ENCODE measurements around the gene ITPK1. TPM values are rescaled to one million over a fixed set of nuclear protein-coding genes. Genes with fewer than 3 reads are reported as not detected.
A peak's percentile ranks its signal among the peaks of the same experiment; 100 is the strongest.
"Not testable (repeated sequence)": the region's sequence is repeated elsewhere in the genome, so short reads cannot be mapped to it uniquely, and the experiment has no call there.

The ITPK1 gene
- 18.8 and 24.0 TPM in 2 replicates for total RNA-seq (2014; rRNA removed; shearing (Covaris generic))

DNA sequence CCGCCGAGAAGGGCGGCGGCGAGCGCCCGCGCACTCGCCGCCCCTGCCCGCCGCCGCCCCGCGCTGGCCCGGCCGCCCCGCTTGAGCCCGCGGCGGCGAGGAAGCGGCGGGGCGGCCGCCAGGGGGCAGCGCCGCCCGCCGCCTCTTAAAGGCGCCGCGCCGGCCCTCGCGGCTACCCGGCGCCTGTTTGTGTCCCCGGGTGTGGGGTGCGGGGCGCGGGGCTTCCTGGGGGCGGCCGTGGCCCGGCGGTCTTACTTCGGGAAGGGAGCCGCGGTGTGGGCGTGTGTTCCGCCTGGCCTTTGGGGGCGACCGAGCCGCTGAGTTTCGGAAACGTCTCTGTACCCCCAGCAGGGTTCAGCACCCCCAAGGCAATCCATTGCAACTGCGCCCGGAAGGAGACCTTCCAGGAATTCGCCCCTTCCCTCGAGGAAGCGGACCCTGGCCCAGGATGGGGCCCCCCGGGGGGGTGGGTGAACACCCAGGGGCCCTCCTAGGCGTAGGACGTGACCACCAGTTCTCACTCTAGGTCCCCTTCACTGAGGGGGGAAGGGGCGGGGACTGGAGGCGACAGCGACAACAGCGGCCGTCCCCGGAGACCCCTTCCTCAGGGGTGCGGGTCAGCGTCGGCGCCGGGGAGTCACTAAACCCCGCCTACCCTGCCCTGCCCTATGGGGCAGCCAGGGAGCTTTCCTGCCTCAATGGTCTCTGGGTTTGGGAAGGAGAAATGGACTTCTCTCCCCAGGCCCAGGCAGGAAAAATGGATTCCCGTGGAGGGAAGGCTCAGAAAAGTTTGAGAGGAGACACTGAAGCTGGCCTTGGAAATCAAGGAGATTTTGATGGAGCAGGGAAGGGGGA, at the start of gene ITPK1:
TSS of gene ITPK1 (minus strand) at position 105 of the 855 bp plus-strand sequence. CDS start 762 bp downstream, outside the sequence.
- DNase-seq (ENCODE audit: low spot score): no peak

DNA sequence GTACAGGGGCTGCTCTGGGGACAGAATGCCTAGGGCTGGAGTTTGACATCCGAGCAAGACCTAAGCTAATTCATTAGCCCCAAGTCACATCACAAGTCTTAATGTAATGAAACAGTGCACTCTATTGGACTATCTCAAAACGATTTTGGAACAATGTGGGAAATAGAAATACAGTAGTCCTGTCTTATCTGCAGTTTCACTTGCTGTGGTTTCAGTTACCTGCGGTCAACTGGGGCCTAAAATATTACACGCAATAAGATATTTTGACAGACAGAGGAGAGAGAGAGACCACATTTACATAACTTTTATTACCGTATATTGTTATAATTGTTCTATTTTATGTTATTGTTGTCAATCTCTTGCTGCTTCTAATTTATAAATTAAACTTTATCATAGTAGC, 47.8 kb upstream of the ITPK1 start:
- DNase-seq (ENCODE audit: low spot score): no peak

DNA sequence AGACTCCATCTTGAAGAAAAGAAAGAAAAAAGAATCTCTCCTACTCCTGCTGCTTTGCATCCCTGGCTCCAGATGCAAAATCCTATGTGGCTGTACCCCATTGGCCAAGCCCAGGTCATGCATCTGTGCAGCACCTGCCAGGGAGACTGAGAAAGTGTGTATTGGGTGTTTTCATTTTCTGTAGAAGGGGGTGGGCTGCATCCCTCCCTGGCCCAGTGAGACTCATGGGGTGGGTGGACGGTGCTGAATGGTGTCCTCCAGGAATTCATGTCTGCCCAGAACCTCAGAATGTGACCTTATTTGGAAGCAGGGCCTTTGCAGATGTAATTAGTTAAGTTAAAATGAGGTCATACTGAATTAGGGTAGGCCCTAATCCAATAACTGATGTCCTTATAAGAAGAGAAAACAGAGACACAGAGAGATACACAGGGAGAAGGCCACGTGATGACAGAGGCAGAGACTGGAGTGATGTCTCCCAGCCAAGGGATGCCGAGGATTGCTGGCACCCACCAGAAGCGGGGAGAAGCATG, 45.8 kb upstream of the ITPK1 start:
- DNase-seq (ENCODE audit: low spot score): no peak

DNA sequence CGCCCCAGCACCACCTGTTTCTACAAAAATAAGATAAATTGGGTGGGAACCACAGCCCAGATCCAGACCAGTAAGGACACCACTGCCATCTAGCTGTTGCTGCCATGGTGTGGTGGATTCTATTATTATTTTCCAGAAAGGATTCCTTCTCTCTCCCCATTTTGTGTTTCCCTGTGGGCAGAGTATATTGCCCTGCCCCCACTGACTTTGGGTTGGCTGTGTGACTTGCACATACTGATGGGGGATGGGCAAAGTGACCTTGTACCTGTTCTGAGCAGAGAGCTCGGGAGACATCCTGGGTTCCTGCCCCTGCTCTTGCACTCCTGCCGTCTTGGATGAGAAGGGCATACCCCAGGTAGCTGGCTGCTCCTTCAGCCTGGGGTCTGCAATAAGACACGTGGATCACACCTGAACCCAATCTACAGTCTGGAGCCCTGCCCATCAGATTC, 44.7 kb upstream of the ITPK1 start:
- DNase-seq (ENCODE audit: low spot score): peak; percentile 53

DNA sequence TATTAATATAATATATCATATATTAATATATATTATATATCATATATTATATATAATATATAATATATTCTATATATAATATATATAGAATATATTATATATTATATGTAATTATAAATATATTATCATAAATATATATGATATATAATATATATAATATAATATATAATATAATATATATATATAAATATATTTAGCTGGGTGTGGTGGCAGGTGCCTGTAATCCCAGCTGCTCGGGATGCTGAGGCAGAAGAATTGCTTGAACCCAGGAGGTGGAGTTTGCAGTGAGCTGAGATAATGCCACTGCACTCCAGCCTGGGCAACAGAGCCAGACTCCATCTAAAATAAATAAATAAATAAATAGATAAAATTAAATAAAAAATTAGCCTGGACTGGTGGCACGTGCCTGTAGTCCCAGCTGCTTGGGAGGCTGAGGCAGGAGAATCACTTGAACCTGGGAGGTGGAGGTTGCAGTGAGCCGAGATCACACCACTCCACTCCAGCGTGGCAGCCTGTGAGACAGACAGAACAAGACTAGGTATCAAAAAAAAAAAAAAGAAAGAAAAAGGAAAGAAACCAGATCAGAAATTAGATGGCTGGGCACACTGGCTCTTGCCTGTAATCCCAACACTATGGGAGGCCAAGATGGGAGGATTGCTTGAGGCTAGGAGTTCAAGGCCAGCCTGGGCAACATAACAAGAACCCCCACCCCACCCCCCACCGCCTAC, 44.1 kb upstream of the ITPK1 start:
- DNase-seq (ENCODE audit: low spot score): not testable (repeated sequence)

DNA sequence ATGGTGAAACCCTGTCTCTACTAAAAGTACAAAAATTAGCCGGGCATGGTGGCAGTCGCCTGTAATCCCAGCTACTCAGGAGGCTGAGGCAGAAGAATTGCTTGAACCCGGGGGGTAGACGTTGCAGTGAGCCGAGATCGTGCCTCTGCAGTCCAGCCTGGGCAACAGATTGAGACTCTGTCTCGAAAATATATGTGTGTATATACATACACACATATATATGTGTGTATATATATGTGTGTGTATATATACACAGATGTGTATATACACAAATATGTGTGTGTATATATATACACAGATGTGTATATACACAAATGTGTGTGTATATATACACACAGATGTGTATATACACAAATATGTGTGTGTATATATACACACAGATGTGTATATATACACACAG, 42.6 kb upstream of the ITPK1 start:
- DNase-seq (ENCODE audit: low spot score): not testable (repeated sequence)

DNA sequence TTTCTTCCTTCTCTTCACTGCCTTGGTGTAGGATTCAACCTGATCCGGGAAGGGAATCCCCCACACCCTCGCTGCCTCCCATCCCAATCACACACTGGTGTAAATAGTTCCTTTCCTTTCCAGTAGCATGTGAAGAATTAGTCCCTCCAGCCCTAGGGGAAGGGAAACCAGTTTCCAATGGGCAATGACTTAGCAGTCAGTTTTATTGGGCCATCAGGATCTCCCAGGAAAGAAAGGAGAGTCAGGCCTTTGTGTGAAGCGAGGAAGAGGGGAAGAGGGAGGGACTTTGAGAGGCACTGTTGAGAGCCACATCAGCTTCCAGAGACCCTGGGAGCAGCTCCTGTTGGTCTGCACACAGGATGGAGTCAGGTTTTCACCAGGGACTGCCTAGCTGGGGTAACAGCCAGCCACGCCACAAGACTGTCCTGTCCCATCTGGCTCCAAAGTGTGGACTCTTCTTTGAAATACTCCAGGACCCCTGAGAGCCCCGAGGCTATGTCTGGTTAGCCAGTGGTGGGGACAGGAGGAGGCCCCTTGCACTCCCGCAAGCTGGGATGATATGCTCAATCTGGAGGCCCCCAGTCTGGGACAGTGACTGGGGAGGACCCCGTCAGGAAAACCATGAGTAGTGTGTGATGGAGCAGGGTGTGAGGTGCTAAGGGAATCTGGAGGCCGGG, 41.1 kb upstream of the ITPK1 start:
- no peak for DNase-seq (ENCODE audit: low spot score)

DNA sequence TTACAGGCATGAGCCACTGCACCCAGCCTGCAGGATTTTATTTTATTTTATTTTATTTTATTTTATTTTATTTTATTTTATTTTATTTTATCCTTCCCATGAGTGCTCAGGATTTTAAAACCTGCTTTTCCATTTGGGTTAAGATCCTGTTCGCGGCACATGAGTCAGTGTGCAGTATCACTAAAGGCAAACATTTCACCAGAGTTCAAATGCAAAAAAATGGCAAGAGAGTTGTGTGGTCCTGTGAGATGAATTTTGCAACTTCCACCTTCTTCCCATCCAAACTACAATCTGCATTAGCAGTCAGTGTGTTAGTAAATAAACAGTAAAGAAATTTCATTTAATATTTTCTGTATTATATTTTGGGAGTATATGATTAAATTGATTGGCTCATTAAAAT, 39.9 kb upstream of the ITPK1 start:
- no peak for DNase-seq (ENCODE audit: low spot score)

DNA sequence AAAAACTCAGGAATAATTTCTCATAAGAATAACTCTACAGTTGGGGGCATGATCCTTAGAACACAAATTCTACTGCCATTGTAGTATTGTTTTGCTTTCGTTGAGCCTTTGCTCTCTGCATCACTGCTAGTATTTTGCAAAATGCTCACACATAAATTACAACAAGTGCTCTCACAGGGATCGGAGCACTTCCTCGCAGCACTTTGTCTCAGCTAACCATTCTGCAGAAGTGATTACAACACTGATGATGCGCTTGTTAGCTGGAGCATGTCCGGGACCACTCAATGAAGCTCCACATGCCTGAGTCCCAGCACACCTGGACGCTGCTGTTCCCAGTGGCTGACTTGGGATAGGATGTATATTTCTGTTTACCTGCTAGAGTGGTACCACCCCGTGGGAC, 37.4 kb upstream of the ITPK1 start:
- no peak for DNase-seq (ENCODE audit: low spot score)

DNA sequence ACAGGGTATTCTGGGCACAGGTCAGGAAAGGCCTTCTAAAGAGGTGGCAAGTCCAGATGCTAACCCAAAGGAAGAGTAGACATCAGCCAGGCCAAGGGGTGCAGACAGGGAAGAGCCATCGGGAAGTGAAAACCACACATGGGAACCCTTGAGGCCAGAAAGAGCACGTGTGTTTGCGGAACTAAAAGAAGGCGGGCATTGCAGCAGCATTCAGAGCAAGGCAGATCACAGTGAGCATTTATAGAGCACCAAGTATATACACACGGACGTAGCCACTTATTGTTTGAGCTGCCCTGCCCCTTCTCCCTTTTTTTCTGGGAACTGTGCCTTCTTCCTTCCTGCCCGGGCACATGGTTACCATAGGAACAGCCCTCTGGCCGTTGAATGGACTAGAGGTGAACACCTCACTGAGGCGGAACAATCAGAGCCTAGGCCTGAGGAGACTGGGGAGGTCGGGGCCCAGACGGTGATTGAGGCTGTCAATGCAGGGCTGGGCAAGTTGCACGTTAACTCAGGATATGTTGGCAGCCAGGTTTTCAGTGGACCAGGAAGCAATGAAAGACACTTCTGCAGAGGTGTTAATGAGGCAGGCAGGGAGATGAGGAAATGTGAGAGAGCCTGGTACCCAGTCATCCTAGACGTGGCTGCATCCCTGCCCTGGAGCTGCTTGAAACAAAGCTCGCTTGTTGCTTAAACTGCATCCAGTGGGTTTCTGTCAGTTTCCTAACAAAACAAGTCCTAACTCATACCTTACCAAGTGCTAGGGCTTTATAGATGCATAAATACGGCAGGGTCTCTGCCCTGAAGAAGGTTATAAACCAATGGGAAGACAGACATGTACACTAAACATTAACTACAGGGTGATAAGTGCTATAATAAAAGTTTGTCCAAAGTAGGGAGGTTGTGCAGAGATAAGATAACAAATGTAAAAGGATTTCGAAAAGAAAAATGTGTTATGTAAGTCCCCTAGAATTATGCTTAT, 34.8 kb upstream of the ITPK1 start:
- DNase-seq (ENCODE audit: low spot score): no peak

DNA sequence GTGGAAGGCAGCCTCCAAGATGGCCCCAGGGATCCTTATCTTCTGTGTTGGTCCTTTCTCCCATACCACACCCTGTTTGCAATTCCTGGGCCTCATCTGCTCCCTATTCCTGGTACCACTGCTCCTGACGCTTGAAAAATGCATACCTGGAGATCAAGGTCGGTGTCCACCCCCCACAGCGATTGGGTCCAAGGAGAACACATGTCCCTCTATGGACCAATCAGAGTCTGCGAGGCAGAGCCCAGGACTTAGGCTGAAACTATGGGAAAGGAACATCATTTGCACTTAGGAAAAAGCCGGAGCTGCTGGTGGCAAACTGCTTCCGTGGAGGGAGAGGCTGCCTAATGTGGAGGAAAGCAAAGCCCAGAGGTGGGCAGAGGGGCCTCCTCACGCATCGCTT, 33.3 kb upstream of the ITPK1 start:
- no peak for DNase-seq (ENCODE audit: low spot score)

DNA sequence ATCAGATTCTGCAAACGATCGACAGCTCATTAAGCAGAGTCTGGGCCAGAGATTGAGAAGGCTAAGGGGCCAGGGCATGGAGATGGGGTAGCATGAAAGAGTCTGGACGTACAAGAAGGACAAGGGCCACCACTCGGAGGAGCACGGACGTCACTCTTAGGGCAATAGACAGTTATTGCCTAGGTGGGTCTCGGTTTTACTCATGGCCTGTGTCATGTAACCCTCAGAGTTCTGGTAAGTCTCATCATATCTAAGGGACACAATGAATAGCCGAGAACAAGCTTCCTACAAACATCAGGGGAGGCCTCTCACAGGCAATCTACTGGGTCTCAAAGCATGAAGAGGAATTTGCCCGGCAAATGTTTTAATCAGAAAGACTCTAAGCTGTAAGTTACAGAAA, 30.4 kb upstream of the ITPK1 start:
- DNase-seq (ENCODE audit: low spot score): no peak

DNA sequence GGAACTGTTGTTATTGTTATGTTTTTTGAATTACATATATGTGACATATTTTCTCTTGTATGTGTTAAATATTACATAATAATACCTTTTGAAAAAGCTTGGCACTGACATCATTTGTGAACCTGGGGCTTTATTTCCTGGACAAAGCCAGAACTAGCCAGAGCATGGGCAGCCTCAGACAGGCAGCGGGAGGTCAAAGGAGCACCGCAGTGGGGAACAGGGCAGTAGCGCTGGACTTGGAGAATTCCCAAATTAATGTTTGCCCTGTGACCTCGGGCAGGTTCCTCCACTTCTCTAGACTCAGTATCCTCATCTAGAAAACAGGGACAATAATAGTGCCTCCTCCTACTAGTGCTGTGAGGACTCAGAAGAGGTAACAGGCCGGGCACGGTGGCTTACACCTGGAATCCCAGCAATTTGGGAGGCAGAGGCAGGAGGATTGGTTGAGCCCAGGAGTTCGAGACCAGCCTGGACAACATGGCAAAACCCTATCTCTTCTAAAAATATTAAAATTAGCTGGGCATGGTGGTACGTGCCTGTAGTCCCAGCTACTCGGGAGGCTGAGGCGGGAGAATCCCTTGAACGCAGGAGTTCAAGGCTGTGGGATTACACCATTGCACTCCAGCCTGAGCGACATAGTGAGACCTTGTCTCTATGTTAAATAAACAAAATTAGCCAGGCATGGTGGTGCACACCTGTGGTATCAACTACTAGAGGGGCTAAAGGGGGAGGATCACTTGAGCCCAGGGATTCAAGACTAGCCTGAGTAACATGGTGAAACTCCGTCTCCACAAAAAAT, 27.3 kb upstream of the ITPK1 start:
- DNase-seq (ENCODE audit: low spot score): no peak

DNA sequence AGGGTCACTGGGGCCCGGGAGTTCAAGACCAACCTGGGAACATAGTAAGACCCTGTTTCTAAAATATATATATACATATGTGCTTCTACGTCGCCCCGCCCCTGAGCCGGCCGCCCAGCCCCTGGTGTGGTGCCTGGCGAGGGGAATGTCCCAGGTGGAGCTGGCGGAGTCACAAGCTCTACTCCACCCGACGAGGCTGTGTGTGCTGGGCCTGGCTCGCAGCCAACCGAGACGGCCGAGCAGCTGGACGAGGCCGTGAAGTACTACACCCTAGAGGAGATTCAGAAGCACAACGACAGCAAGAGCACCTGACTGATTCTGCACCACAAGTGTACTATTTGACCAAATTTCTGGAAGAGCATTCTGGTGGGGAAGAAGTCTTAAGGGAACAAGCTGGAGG, 22.1 kb upstream of the ITPK1 start:
- no peak for DNase-seq (ENCODE audit: low spot score)

DNA sequence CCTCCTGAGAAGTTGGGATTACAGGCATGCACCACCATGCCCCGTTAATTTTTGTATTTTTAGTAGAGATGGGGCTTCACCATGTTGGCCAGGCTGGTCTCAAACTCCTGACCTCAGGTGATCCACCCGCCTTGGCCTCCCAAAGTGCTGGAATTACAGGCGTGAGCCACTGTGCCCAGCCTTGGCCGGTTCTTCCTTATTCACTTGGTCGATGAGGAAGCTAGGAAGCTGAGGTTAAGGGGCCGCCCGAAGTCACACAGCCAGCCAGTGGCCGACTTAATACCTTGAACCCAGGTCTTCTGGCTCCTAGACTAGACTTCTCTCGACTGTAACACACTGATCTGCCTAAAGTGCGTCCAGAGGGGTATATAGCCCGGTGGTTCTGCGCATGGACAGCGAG, 20.8 kb upstream of the ITPK1 start:
- not testable (repeated sequence) for DNase-seq (ENCODE audit: low spot score)

DNA sequence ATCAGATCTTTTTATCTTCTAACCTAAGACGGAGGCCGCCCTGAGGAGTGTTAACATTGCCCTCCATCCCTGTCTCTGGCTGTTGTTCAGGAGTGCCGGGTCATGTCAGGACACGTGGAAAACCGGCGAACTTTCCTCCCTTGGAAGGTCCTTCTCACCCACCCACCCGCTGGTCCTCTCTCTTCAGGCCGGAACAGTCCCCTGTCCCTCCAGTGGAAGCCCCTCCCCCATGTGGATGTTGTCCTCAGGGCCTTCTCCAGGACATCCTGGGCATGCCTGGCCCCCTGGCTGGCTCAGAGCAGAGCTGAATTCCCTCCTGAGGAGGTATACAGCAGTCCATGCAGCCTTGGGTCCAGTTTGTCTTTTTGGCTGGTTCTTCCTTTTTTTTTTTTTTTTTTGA, 20.3 kb upstream of the ITPK1 start:
- no peak for DNase-seq (ENCODE audit: low spot score)

DNA sequence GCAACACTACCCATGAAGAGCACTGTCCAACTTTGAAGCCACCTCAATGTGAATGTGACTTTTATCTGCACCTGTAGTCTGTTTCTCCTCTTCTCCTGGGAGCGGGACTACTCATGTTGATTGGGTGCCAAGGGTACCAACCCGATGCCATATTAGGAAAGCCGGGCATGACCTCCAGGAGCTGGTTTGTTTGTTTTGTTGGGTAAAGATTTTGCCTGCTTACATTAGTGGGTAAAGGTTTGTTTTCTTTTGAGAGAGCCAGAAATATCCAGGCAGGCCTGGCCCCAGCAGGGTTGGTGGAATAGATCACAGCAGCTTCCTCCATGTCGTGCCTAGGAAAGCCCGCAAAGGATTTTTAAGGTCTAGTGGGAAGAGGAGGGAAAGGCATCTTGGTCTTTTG, 19.7 kb upstream of the ITPK1 start:
- DNase-seq (ENCODE audit: low spot score): peak; percentile 88

DNA sequence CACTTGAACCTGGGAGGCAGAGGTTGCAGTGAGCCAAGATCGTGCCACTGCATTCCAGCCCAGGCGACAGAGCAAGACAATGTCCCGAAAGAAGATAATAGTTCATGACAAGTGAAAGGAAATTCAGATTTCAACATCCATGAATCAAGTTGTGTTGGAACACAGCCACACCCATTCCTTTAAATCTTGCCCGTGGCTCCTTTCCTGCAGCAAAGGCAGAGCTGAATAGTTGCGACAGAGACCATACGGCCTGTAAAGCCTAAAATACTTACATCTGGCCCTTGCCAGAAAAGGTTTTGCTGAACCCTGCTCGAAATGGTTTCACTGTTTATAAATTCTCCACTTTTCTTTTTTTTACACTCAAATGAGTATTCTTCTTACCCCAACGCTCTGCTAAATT, 17.7 kb upstream of the ITPK1 start:
- peak; percentile 72 for DNase-seq (ENCODE audit: low spot score)

DNA sequence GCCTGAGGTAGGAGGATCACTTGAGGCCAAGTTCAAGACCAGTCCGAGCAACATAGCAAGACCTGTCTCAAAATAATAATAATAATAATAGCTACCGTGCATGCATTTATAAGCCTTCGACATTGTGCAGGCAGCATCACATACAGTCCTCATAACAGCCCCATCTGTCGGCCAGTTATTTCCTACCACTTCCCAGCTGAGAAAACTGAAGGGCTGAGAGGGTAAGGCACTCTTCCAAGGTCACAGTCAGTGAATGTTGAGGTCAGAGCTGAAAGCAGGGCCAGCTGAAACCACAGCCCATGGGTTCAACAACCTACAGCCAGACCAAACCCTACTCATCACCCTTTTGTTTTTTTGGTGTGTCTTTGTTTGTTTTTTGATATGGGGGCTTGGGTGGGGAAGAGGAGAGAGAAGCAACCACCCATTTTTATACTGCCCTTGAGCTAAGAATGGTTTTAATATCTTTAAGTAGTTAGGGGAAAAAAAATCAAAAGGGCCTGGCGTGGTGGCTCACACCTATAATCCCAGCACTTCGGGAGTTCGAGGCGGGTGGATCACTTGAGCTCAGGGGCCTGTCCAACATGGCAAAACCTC, 16.8 kb upstream of the ITPK1 start:
- DNase-seq (ENCODE audit: low spot score): no peak

Data from H4 (cell line).